A549 (cell line): ENCODE data around the gene TRMT2A.

Experiments
- CEBPB ChIP-seq, 2 experiments: fragments of >200 bp in 1 of 2; sonication (Bioruptor Twin) in 1 of 2; formaldehyde crosslinking in 1 of 2; IDR thresholded peaks; 2 replicates each; pipeline ENCODE4 v1.6.1; 2012 to 2016
- KDM1A ChIP-seq: fragments of 200-600 bp; sonication (generic); IDR thresholded peaks from 2 replicates; pipeline ENCODE4 v1.6.1; 2016; ENCODE audit warnings: low read depth, mild to moderate bottlenecking
- POLR2A ChIP-seq: IDR thresholded peaks from 2 replicates; pipeline ENCODE4 v1.6.1; 2012; ENCODE audit warnings: mild to moderate bottlenecking, low read length
- RCOR1 ChIP-seq: fragments of 150-350 bp; IDR thresholded peaks from 2 replicates; pipeline ENCODE4 v1.6.1; 2014; ENCODE audit warnings: antibody characterized with exemption, low read length, low read depth
- TF ChIP-seq, protein P1 (sequence below): fragments of 150-350 bp; IDR thresholded peaks from 2 replicates; pipeline ENCODE4 v1.6.1; 2014; ENCODE audit warnings: low read depth, mild to moderate bottlenecking, low read length
- TF ChIP-seq, protein P2 (sequence below): fragments of >200 bp; sonication (Bioruptor Twin); formaldehyde crosslinking; IDR thresholded peaks from 3 replicates; pipeline ENCODE4 v1.5.1; 2016
- TF ChIP-seq, protein P3 (sequence below): IDR thresholded peaks from 2 replicates; pipeline ENCODE4 v1.6.1; 2012
- TF ChIP-seq, protein P4 (sequence below): IDR thresholded peaks from 2 replicates; pipeline ENCODE4 v1.6.1; 2012; ENCODE audit warnings: low read depth, borderline replicate concordance

DNA sequence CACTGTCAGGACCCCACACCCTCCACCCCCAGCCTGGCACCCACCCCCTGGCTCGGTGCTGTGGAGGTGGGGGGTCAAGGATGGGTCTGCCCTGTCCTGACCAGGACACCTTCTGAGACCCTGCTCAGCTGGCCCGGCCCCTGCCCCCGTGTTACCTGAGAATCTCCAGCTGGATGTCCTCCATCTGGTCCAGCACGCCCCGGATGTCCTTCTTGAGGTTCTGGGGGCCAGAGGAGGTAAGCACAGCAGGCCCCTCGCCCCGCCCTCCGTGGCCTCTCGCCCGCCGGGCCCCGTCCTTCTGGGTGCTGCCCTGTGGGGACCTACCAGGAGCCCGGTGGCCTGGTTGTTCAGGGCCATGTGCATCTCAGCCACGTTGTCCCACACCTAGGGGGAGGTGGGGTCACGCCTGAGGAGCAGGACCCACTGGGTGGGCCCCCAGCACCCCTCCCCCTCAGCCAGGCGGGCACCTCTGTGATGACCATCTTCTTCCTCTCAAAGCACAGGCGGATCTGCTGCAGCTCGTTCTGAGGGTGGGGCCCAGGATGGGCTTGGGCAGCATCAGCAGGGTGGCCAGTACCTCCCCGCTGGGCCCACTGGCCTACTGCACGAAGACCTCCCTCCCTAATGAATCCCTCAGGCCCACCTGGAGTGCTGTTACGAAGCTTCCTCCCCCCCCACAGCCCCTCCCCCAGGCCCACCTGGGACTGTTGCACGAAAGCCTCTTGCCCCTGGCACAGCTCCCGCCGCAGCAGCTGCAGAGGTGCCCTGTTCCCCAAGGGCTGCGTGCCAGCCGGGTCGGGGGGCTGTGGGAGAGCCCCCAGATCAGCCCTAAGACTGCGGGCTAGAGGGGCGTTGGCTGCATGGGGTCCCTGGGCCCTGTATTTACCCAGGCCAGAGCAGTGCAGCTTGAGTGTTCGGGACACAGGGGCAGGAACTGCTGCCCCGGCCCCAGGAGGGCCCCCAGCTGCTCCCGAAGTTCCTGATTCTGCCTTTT, 32.5 kb upstream of the TRMT2A start:
- TF ChIP-seq, protein P1, sequence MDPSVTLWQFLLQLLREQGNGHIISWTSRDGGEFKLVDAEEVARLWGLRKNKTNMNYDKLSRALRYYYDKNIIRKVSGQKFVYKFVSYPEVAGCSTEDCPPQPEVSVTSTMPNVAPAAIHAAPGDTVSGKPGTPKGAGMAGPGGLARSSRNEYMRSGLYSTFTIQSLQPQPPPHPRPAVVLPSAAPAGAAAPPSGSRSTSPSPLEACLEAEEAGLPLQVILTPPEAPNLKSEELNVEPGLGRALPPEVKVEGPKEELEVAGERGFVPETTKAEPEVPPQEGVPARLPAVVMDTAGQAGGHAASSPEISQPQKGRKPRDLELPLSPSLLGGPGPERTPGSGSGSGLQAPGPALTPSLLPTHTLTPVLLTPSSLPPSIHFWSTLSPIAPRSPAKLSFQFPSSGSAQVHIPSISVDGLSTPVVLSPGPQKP: no peak
- TF ChIP-seq, protein P2, sequence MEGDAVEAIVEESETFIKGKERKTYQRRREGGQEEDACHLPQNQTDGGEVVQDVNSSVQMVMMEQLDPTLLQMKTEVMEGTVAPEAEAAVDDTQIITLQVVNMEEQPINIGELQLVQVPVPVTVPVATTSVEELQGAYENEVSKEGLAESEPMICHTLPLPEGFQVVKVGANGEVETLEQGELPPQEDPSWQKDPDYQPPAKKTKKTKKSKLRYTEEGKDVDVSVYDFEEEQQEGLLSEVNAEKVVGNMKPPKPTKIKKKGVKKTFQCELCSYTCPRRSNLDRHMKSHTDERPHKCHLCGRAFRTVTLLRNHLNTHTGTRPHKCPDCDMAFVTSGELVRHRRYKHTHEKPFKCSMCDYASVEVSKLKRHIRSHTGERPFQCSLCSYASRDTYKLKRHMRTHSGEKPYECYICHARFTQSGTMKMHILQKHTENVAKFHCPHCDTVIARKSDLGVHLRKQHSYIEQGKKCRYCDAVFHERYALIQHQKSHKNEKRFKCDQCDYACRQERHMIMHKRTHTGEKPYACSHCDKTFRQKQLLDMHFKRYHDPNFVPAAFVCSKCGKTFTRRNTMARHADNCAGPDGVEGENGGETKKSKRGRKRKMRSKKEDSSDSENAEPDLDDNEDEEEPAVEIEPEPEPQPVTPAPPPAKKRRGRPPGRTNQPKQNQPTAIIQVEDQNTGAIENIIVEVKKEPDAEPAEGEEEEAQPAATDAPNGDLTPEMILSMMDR: no peak
- TF ChIP-seq CEBPB (IDR thresholded peaks at IDR 0.05) (no peak), RCOR1 (no peak), POLR2A (no peak), KDM1A (no peak)
- TF ChIP-seq, protein P3, sequence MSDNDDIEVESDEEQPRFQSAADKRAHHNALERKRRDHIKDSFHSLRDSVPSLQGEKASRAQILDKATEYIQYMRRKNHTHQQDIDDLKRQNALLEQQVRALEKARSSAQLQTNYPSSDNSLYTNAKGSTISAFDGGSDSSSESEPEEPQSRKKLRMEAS: no peak
- TF ChIP-seq, protein P4, sequence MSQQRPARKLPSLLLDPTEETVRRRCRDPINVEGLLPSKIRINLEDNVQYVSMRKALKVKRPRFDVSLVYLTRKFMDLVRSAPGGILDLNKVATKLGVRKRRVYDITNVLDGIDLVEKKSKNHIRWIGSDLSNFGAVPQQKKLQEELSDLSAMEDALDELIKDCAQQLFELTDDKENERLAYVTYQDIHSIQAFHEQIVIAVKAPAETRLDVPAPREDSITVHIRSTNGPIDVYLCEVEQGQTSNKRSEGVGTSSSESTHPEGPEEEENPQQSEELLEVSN: no peak
